ENCODE data around the gene THSD4.

THSD4 gene

DNA sequence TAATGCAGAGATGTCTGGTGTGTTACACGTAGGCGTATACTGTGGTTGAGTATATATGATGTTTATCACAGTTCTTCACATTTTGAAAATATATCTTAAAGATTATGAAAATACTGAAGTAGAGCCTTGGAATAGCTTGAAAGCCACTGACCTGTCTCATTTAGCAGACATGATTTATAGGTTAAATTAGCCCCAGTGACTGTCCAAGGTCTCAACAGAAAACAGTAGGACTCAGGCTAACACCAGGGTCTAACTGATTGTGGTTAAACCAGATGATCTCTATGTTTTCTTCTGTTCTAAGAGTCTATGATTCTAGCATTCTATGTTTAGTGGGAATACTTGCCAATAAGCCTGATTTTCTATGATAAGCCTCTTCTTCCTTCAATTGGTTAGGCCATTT lies 528.6 kb downstream of the THSD4 start:
- H3K27me3 ChIP-seq (ENCODE audit: control insufficient read depth in 1 of 2, insufficient read depth in 2 of 2, low read length in 2 of 2) = no peaks in the 10 kb centered on the region
- H3K27ac ChIP-seq (ENCODE audit: low read depth, low read length) = no peak overlapping the region
- no peaks in the 10 kb centered on the region for H3K36me3 ChIP-seq (ENCODE audit: insufficient read depth, low read length)
- no peak overlapping the region for H3K9ac ChIP-seq (ENCODE audit: low read length)
- H3K4me3 ChIP-seq (ENCODE audit: low read depth in 1 of 2, low read length in 2 of 2) = no peak overlapping the region
- H3K4me1 ChIP-seq (ENCODE audit: insufficient read depth, low read length) = no peaks in the 10 kb centered on the region
- no peaks in the 10 kb centered on the region for H3K9me3 ChIP-seq (ENCODE audit: low read length)

DNA sequence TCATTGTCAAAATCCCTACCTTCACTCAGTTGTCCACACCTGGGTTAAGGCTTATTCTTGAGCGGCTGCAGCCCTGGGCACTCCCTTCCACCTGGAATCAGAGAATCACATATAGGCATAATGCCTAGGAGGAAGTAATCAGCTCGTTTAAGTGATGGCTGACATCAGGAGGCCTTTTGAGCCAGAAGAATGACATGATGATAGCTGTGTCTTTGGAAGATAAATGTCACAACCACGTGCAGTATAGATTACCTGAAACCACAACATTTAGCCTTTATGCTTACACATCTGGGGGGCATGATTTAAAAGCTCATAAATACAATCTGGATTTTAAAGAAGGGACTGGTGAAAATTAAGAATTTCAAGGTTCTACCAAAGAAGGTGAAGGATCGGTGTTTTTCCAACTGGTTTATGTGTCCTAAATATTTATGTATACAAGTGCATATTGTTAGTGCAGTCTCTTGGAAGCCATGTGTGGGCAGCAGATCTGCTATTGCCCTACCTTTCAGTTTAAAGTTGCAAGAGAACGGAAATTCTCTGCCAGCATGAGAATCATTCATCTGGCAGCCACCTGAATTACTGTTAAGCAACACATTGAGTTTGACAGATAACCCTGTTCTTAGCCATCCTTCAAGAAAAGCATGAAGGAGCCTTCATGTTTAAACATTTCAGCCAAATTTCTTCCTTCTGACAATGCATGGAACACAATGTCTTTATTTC lies 531.7 kb downstream of the THSD4 start:
- Histone ChIP-seq H3K9me3 (ENCODE audit: low read length) (no peaks in the 10 kb centered on the region), H3K4me3 (ENCODE audit: low read depth in 1 of 2, low read length in 2 of 2) (no peak overlapping the region), H3K36me3 (ENCODE audit: insufficient read depth, low read length) (no peaks in the 10 kb centered on the region), H3K27ac (ENCODE audit: low read depth, low read length) (no peak overlapping the region), H3K27me3 (ENCODE audit: control insufficient read depth in 1 of 2, insufficient read depth in 2 of 2, low read length in 2 of 2) (no peaks in the 10 kb centered on the region), H3K9ac (ENCODE audit: low read length) (no peak overlapping the region), H3K4me1 (ENCODE audit: insufficient read depth, low read length) (peaks cover 5% of the 10 kb centered on the region)

DNA sequence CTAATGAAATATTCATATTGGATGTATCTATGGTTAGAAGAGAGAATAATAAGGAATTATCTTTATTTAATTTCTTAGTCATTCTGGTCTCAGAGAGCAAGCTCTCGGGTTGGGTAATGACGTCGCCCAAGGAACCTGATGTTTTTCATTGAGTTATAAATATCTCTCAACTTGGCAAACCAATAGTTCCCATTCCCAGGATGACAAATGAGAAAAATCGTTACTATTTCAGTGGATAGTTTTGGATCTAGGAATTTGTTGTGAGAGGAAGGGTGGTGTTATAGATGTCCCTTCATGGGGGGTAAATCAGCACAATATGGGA lies 532.2 kb downstream of the THSD4 start:
- Histone ChIP-seq H3K4me3 (ENCODE audit: low read depth in 1 of 2, low read length in 2 of 2) (no peak overlapping the region), H3K27ac (ENCODE audit: low read depth, low read length) (no peak overlapping the region), H3K9ac (ENCODE audit: low read length) (no peak overlapping the region), H3K36me3 (ENCODE audit: insufficient read depth, low read length) (no peaks in the 10 kb centered on the region), H3K9me3 (ENCODE audit: low read length) (no peaks in the 10 kb centered on the region), H3K27me3 (ENCODE audit: control insufficient read depth in 1 of 2, insufficient read depth in 2 of 2, low read length in 2 of 2) (no peaks in the 10 kb centered on the region), H3K4me1 (ENCODE audit: insufficient read depth, low read length) (peaks cover 9% of the 10 kb centered on the region)

DNA sequence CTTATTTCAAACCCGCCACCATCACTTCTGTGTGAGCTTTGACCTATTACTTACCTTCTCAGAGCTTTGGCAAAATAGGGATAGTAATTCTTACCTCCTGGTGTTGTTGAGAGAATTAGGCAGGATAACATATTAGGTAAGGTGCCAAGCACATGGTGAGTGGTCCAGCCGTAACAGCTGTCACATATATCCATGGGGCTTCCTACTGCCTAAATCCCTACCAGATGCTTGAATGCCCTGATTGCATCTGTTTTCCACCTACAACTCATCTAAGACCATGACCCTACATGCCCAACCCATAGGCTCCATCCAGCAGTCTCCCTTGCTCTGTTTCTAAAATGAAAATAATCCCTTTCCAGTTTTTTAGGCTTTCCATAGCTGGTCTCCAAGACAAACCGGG lies 532.8 kb downstream of the THSD4 start:
- Histone ChIP-seq H3K4me1 (ENCODE audit: insufficient read depth, low read length) (peaks cover 16% of the 10 kb centered on the region), H3K9ac (ENCODE audit: low read length) (no peak overlapping the region)

DNA sequence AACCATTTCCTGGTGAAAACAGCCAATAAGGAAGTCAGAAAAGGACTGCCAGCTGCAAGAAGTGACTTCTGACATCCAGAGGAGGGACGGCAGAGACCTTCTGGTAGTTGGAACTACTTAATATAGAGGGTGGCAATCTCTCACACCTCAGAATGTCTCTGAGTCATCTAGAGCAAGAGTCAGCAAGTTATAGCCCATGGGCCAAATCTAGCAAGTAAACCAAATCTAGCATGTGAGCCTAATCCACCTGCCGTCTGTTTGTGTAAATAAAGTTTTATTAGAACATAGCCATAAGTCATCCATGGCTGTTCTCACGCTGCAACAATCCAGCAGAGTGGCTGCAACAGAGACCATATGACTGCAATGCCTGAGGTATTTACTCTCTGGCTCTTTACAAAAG lies 534.6 kb downstream of the THSD4 start:
- Histone ChIP-seq H3K27ac (ENCODE audit: low read depth, low read length) (no peak overlapping the region), H3K9me3 (ENCODE audit: low read length) (no peaks in the 10 kb centered on the region), H3K27me3 (ENCODE audit: control insufficient read depth in 1 of 2, insufficient read depth in 2 of 2, low read length in 2 of 2) (no peaks in the 10 kb centered on the region), H3K9ac (ENCODE audit: low read length) (no peak overlapping the region), H3K4me1 (ENCODE audit: insufficient read depth, low read length) (peaks cover 16% of the 10 kb centered on the region), H3K36me3 (ENCODE audit: insufficient read depth, low read length) (no peaks in the 10 kb centered on the region), H3K4me3 (ENCODE audit: low read depth in 1 of 2, low read length in 2 of 2) (no peak overlapping the region)

More for the DNA sequence above, 532.8 kb downstream of the THSD4 start:
- Histone ChIP-seq H3K27ac (ENCODE audit: low read depth, low read length) (no peak overlapping the region), H3K27me3 (ENCODE audit: control insufficient read depth in 1 of 2, insufficient read depth in 2 of 2, low read length in 2 of 2) (no peaks in the 10 kb centered on the region), H3K9me3 (ENCODE audit: low read length) (no peaks in the 10 kb centered on the region), H3K36me3 (ENCODE audit: insufficient read depth, low read length) (no peaks in the 10 kb centered on the region), H3K4me3 (ENCODE audit: low read depth in 1 of 2, low read length in 2 of 2) (no peak overlapping the region)

DNA sequence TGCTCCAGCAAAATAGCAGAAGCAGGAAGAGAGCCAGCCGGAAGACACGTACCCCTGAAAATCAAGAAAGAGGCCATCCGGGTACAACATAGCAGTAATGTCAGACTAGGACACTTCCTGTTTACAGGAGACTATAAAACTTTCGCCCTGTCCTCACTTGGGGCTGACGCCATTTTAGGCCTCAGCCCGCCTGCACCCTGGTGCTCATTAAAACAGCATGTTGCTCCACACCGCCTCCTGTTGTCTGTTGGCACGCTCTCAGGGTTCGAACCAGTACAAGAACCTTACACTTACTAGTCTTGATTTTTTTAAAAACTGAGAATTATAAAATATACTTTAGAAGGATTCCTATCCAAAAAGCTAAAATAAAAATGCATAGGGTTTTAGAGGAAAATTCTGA lies 535.3 kb downstream of the THSD4 start:
- peaks cover 16% of the 10 kb centered on the region for H3K4me1 ChIP-seq (ENCODE audit: insufficient read depth, low read length)
- H3K27me3 ChIP-seq (ENCODE audit: control insufficient read depth in 1 of 2, insufficient read depth in 2 of 2, low read length in 2 of 2) = no peaks in the 10 kb centered on the region
- no peak overlapping the region for H3K27ac ChIP-seq (ENCODE audit: low read depth, low read length)
- H3K9me3 ChIP-seq (ENCODE audit: low read length) = no peaks in the 10 kb centered on the region
- H3K4me3 ChIP-seq (ENCODE audit: low read depth in 1 of 2, low read length in 2 of 2) = no peak overlapping the region
- H3K36me3 ChIP-seq (ENCODE audit: insufficient read depth, low read length) = no peaks in the 10 kb centered on the region
- H3K9ac ChIP-seq (ENCODE audit: low read length) = no peak overlapping the region

DNA sequence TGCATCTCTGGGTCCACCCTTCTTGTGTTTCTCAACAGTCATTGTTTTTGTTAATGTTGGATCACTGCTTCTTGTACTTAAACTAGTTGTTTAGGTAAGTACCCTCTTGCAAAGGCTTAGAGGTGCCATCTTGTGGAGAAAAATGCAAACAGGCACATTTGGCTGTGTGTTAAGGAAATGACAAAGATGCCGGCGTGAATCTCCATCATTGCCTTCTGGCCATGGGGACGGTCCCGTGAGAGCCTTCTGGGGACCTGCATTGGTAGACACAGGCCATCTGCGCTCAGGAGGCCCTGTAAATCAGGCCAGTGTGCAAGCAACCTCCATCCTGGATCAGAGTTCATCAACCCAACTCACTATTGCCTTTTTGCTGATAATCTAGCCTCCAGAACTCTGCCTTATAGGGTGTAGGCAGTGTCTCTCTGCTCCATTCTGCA lies 536.5 kb downstream of the THSD4 start:
- no peaks in the 10 kb centered on the region for H3K27me3 ChIP-seq (ENCODE audit: control insufficient read depth in 1 of 2, insufficient read depth in 2 of 2, low read length in 2 of 2)
- H3K36me3 ChIP-seq (ENCODE audit: insufficient read depth, low read length) = no peaks in the 10 kb centered on the region
- no peak overlapping the region for H3K9ac ChIP-seq (ENCODE audit: low read length)
- no peaks in the 10 kb centered on the region for H3K9me3 ChIP-seq (ENCODE audit: low read length)
- no peak overlapping the region for H3K4me3 ChIP-seq (ENCODE audit: low read depth in 1 of 2, low read length in 2 of 2)
- H3K27ac ChIP-seq (ENCODE audit: low read depth, low read length) = no peak overlapping the region
- H3K4me1 ChIP-seq (ENCODE audit: insufficient read depth, low read length) = peaks cover 16% of the 10 kb centered on the region

DNA sequence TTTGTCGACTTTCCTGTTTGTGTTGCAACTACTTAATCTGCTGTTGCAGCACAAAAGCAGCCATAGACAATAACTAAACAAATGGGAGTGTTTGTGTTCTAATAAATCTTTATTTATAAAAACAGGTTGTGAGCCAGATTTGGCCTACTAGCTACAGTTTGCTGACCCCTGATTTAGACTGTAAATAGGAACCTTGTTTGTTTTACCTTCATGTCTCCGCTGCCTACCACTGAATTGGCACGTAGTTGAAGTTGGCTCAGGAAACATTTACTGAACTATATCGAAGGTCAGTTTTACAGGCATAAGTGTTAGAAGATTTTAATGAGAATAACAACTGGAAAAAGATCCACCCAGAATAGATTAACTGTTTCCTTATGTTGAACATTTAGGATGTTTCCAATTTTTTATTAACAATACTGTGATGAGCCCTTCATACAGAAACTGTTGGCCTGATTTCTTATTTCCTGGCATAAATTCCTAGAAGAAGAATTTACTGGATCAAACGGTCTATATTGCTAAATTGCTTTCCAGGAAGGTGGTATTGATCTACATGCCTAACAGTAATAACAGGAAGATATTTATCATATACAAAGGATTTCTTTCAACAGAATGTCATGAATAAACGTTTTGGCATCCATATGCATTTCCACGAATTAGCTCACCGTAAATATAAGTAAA lies 538.9 kb downstream of the THSD4 start:
- Histone ChIP-seq H3K27me3 (ENCODE audit: control insufficient read depth in 1 of 2, insufficient read depth in 2 of 2, low read length in 2 of 2) (no peaks in the 10 kb centered on the region), H3K36me3 (ENCODE audit: insufficient read depth, low read length) (no peaks in the 10 kb centered on the region), H3K27ac (ENCODE audit: low read depth, low read length) (no peak overlapping the region), H3K9ac (ENCODE audit: low read length) (no peak overlapping the region), H3K4me3 (ENCODE audit: low read depth in 1 of 2, low read length in 2 of 2) (no peak overlapping the region), H3K9me3 (ENCODE audit: low read length) (no peaks in the 10 kb centered on the region), H3K4me1 (ENCODE audit: insufficient read depth, low read length) (peaks cover 16% of the 10 kb centered on the region)

DNA sequence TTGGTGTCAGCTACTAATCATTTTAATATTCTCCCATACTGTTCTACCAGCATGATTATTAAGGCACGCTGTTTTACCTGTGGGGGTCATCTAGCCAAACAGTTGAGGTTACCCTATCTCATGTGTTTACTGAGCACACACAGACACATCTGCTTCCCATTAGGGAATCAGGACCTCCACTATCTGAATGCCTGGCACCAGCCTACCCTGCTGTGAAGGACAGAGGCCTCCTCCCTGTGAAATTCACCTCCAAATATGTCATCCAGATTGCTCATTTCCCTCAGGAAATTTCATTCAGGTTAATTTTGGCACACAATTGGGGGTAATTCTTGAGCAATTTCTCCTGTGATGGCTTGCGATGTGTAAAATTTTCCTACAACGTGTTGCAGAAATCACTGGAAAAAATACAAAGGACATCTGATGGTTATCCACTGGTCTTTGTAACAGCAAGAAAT lies 539.5 kb downstream of the THSD4 start:
- Histone ChIP-seq H3K27me3 (ENCODE audit: control insufficient read depth in 1 of 2, insufficient read depth in 2 of 2, low read length in 2 of 2) (no peaks in the 10 kb centered on the region), H3K36me3 (ENCODE audit: insufficient read depth, low read length) (no peaks in the 10 kb centered on the region), H3K4me1 (ENCODE audit: insufficient read depth, low read length) (peaks cover 16% of the 10 kb centered on the region), H3K27ac (ENCODE audit: low read depth, low read length) (no peak overlapping the region), H3K9ac (ENCODE audit: low read length) (no peak overlapping the region), H3K4me3 (ENCODE audit: low read depth in 1 of 2, low read length in 2 of 2) (no peak overlapping the region), H3K9me3 (ENCODE audit: low read length) (no peaks in the 10 kb centered on the region)

DNA sequence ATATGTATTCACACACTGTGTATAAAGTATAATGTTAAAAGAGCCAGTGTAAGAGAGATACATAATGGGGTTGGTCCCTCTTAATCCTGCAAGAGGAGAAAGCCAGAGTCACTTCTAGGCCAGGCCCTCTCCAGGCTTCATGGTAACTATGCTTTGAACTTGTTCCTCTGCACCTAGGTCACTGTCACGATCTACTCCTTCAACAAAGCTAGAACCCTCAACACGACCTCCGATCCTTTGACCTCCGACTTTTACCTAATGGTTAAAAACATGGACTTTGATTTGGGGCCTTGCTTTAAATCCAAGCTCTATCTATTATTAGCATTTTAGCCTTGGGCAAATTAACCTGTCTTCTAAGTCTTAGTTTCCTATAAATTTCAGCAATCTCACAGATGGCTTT lies 541.2 kb downstream of the THSD4 start:
- no peaks in the 10 kb centered on the region for H3K27me3 ChIP-seq (ENCODE audit: control insufficient read depth in 1 of 2, insufficient read depth in 2 of 2, low read length in 2 of 2)
- no peak overlapping the region for H3K27ac ChIP-seq (ENCODE audit: low read depth, low read length)
- no peak overlapping the region for H3K4me3 ChIP-seq (ENCODE audit: low read depth in 1 of 2, low read length in 2 of 2)
- peaks cover 15% of the 10 kb centered on the region for H3K4me1 ChIP-seq (ENCODE audit: insufficient read depth, low read length)
- no peak overlapping the region for H3K9ac ChIP-seq (ENCODE audit: low read length)
- H3K36me3 ChIP-seq (ENCODE audit: insufficient read depth, low read length) = no peaks in the 10 kb centered on the region
- H3K9me3 ChIP-seq (ENCODE audit: low read length) = no peaks in the 10 kb centered on the region

DNA sequence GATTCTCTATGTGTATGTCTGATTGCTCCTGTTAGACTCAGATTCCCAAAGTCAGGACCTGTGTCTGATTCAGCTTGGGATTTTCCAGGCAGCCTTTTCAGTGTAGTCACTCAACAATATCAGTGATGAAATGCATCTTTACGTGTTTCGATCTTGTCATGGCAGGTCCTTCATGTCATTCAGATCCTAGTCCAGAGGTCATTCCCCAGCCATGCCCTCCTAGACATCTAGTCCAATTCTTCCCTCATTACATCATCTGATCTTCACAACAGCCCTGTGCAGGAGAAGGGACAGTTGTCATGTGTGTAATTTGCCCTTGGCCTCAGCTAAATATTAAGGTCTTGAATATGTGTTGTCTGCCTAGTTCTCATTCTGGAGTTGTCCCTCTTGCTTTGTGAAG lies 541.9 kb downstream of the THSD4 start:
- Histone ChIP-seq H3K27ac (ENCODE audit: low read depth, low read length) (no peak overlapping the region), H3K4me3 (ENCODE audit: low read depth in 1 of 2, low read length in 2 of 2) (no peak overlapping the region), H3K9me3 (ENCODE audit: low read length) (no peaks in the 10 kb centered on the region), H3K4me1 (ENCODE audit: insufficient read depth, low read length) (peaks cover 9% of the 10 kb centered on the region), H3K36me3 (ENCODE audit: insufficient read depth, low read length) (no peaks in the 10 kb centered on the region), H3K9ac (ENCODE audit: low read length) (no peak overlapping the region), H3K27me3 (ENCODE audit: control insufficient read depth in 1 of 2, insufficient read depth in 2 of 2, low read length in 2 of 2) (no peaks in the 10 kb centered on the region)

DNA sequence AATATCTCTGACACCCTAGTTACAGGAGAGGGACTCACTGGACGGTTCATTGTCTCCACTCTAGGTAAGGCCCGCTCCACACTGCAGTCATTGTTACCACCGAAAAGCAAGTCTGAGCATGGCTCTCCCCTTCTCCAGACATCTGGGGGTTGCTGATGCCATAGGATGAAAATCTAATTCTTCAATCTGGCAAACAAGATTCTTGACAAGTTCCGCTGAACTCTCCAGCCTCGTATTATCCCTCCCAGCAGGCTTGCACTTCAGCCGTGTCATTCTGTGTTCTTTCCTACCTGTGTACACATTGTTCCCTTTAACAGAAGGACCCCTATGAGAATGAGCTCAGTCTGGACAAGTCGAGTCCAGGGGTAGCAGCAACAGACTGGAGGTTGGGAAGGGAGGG lies 542.8 kb downstream of the THSD4 start:
- Histone ChIP-seq H3K4me1 (ENCODE audit: insufficient read depth, low read length) (peaks cover under 1% of the 10 kb centered on the region), H3K9ac (ENCODE audit: low read length) (no peak overlapping the region), H3K27ac (ENCODE audit: low read depth, low read length) (no peak overlapping the region), H3K9me3 (ENCODE audit: low read length) (no peaks in the 10 kb centered on the region), H3K4me3 (ENCODE audit: low read depth in 1 of 2, low read length in 2 of 2) (no peak overlapping the region), H3K36me3 (ENCODE audit: insufficient read depth, low read length) (no peaks in the 10 kb centered on the region), H3K27me3 (ENCODE audit: control insufficient read depth in 1 of 2, insufficient read depth in 2 of 2, low read length in 2 of 2) (no peaks in the 10 kb centered on the region)

Data from muscle layer of colon (tissue), 2 donors.